ENCODE measurements around the gene NDUFA6. TPM values are rescaled to one million over a fixed set of nuclear protein-coding genes. Genes with fewer than 3 reads are reported as not detected.

Gene NDUFA6
- total and polyA plus RNA-seq, 10 of the 15 experiments (the other 5 are each of a cell fraction or from before 2014, with no cell fraction given): 85.9 to 511 (median 128) TPM

DNA sequence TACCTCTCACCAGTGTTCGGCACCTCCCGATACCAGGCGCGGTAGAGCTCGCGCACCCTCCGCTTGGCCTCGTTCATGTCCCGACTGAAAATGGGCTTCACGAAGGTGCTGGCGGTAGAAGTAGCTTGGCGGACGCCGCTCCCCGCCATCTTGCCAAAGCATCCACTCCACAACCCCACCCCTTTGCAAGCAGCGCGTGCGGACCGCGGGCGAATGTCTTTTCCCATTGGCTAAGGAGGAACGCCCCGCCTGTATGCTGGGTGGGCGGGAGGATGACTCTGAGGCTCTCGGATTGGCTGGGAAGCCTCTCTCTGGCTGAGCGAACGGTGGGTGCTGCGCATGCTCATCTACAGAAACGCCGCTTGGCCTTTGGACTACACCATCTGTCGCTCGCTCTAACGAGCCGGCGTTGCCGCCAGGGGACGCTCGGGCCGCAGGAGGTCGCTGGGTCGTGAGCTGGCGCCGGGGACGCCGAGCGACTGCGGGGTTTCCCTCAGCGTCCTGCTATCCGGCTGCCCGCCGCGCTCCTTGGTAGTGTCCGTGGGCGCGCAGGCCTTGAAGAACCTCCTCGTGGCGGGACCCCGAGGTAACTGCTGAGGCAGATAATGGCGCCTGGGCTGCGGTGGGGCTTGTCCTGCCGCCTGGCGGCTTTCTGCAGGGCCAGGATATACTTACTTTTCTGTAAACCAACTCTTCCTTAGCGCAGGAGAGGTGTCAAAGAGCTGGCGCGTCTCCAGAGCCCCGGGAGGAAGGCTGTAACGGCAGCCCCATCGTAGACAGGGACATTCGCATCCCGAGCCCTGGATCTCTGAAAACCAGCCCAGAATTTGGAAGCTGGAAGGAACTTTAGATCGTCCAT is at the start of gene NDUFA6 (continued):
- TF ChIP-seq, protein P1, sequence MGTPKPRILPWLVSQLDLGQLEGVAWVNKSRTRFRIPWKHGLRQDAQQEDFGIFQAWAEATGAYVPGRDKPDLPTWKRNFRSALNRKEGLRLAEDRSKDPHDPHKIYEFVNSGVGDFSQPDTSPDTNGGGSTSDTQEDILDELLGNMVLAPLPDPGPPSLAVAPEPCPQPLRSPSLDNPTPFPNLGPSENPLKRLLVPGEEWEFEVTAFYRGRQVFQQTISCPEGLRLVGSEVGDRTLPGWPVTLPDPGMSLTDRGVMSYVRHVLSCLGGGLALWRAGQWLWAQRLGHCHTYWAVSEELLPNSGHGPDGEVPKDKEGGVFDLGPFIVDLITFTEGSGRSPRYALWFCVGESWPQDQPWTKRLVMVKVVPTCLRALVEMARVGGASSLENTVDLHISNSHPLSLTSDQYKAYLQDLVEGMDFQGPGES (IDR thresholded peaks at IDR 0.05): peak; percentile 68; the same call in 1 of the 2 replicates
- TF ChIP-seq RCOR1 (conservative IDR thresholded peaks at IDR 0.05; ENCODE audit: low read depth, low read length): no peak
- TF ChIP-seq, protein P2, sequence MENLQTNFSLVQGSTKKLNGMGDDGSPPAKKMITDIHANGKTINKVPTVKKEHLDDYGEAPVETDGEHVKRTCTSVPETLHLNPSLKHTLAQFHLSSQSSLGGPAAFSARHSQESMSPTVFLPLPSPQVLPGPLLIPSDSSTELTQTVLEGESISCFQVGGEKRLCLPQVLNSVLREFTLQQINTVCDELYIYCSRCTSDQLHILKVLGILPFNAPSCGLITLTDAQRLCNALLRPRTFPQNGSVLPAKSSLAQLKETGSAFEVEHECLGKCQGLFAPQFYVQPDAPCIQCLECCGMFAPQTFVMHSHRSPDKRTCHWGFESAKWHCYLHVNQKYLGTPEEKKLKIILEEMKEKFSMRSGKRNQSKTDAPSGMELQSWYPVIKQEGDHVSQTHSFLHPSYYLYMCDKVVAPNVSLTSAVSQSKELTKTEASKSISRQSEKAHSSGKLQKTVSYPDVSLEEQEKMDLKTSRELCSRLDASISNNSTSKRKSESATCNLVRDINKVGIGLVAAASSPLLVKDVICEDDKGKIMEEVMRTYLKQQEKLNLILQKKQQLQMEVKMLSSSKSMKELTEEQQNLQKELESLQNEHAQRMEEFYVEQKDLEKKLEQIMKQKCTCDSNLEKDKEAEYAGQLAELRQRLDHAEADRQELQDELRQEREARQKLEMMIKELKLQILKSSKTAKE (IDR thresholded peaks at IDR 0.05; ENCODE audit: low read depth, poor library complexity, severe bottlenecking): no peak
- TF ChIP-seq, protein P3, sequence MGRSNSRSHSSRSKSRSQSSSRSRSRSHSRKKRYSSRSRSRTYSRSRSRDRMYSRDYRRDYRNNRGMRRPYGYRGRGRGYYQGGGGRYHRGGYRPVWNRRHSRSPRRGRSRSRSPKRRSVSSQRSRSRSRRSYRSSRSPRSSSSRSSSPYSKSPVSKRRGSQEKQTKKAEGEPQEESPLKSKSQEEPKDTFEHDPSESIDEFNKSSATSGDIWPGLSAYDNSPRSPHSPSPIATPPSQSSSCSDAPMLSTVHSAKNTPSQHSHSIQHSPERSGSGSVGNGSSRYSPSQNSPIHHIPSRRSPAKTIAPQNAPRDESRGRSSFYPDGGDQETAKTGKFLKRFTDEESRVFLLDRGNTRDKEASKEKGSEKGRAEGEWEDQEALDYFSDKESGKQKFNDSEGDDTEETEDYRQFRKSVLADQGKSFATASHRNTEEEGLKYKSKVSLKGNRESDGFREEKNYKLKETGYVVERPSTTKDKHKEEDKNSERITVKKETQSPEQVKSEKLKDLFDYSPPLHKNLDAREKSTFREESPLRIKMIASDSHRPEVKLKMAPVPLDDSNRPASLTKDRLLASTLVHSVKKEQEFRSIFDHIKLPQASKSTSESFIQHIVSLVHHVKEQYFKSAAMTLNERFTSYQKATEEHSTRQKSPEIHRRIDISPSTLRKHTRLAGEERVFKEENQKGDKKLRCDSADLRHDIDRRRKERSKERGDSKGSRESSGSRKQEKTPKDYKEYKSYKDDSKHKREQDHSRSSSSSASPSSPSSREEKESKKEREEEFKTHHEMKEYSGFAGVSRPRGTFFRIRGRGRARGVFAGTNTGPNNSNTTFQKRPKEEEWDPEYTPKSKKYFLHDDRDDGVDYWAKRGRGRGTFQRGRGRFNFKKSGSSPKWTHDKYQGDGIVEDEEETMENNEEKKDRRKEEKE (IDR thresholded peaks at IDR 0.05): no peak
- no peak for TF ChIP-seq SPI1 (IDR thresholded peaks at IDR 0.05; ENCODE audit: borderline replicate concordance, insufficient read depth, low read depth, low read length)
- peak; percentile 91 for TF ChIP-seq SP1 (IDR thresholded peaks at IDR 0.05; ENCODE audit: low read depth, low read length)
- no peak for TF ChIP-seq ZNF274 (IDR thresholded peaks at IDR 0.05; ENCODE audit: insufficient read depth, insufficient read length)
- no peak for TF ChIP-seq CHD4 (IDR thresholded peaks at IDR 0.05)
- peak; percentile 85 for TF ChIP-seq RELA (IDR thresholded peaks at IDR 0.05; ENCODE audit: borderline replicate concordance, partially characterized antibody)
- TF ChIP-seq BMI1 (IDR thresholded peaks at IDR 0.05; ENCODE audit: borderline replicate concordance): no peak
- TF ChIP-seq BCL11A (IDR thresholded peaks at IDR 0.05; ENCODE audit: low read depth, low read length): no peak
- peak; percentile 89 for TF ChIP-seq SMC3 (IDR thresholded peaks at IDR 0.05; ENCODE audit: borderline replicate concordance, low read length)
- TF ChIP-seq MTA2 (IDR thresholded peaks at IDR 0.05; ENCODE audit: low read depth): no peak; the same call in 1 of the 2 replicates
- peak; percentile 84 for TF ChIP-seq RAD21 (IDR thresholded peaks at IDR 0.05; ENCODE audit: insufficient read depth, low read depth, low read length)
- no peak for TF ChIP-seq RBBP5 (conservative IDR thresholded peaks at IDR 0.05)
- no peak for TF ChIP-seq YBX1 (IDR thresholded peaks at IDR 0.05)
- peak; percentile 71 for TF ChIP-seq CREB1 (IDR thresholded peaks at IDR 0.05; ENCODE audit: low read depth)
- TF ChIP-seq EZH2 (IDR thresholded peaks at IDR 0.05; ENCODE audit: borderline replicate concordance, control insufficient read depth, low read depth, low read length): no peak
- no peak for TF ChIP-seq STAT1 (conservative IDR thresholded peaks at IDR 0.05)
- no peak for TF ChIP-seq GABPA (IDR thresholded peaks at IDR 0.05; ENCODE audit: low read depth)
- TF ChIP-seq TCF12 (IDR thresholded peaks at IDR 0.05; ENCODE audit: low read depth, low read length): peak; percentile 92
- TF ChIP-seq, protein P4, sequence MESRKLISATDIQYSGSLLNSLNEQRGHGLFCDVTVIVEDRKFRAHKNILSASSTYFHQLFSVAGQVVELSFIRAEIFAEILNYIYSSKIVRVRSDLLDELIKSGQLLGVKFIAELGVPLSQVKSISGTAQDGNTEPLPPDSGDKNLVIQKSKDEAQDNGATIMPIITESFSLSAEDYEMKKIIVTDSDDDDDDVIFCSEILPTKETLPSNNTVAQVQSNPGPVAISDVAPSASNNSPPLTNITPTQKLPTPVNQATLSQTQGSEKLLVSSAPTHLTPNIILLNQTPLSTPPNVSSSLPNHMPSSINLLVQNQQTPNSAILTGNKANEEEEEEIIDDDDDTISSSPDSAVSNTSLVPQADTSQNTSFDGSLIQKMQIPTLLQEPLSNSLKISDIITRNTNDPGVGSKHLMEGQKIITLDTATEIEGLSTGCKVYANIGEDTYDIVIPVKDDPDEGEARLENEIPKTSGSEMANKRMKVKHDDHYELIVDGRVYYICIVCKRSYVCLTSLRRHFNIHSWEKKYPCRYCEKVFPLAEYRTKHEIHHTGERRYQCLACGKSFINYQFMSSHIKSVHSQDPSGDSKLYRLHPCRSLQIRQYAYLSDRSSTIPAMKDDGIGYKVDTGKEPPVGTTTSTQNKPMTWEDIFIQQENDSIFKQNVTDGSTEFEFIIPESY (IDR thresholded peaks at IDR 0.05): no peak
- TF ChIP-seq CHD2 (IDR thresholded peaks at IDR 0.05; ENCODE audit: borderline replicate concordance, low read depth, low read length): peak; percentile 62; the same call in 1 of the 2 replicates

All from GM12878 (cell line).